HG03342 (cell line): Measurements from ENCODE around the gene PROCA1.

Source experiments
- ATAC-seq: cut with Tn5 transposase; IDR thresholded peaks from one replicate; pipeline ENCODE4 v1.9.1; 2021; ENCODE audit warnings: mild to moderate bottlenecking, moderate library complexity; ENCODE audit not compliant: unreplicated experiment

The PROCA1 gene

DNA sequence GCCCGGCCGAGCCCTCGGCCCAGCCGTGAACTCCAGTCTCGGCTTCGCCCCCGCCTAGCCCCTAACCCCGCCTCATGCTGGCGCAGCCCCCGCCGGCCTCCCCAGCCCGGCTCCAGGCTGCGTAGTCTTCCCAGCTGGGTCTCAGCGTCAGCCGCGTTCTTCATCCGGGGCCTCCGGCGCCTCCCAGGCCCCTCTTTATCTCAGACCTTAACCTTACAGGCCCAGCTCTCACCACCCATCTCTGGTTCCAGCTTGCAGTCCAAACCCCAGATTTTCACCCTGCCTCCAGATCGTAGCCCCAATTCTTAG is at the start of gene PROCA1:
Gene PROCA1 (minus strand): TSS at position 166 of the 309 bp plus-strand sequence. CDS start 228 bp downstream, outside the sequence.
- peak; percentile 25 for ATAC-seq

- no peak for ATAC-seq
Measured at GRCh38 chr17:28760601-28761562, 49.2 kb upstream of the PROCA1 start.

- no peak for ATAC-seq
Measured at GRCh38 chr17:28759256-28759865, 47.7 kb upstream of the PROCA1 start.

- no peak for ATAC-seq
Measured at GRCh38 chr17:28758411-28759121, 46.9 kb upstream of the PROCA1 start.

DNA sequence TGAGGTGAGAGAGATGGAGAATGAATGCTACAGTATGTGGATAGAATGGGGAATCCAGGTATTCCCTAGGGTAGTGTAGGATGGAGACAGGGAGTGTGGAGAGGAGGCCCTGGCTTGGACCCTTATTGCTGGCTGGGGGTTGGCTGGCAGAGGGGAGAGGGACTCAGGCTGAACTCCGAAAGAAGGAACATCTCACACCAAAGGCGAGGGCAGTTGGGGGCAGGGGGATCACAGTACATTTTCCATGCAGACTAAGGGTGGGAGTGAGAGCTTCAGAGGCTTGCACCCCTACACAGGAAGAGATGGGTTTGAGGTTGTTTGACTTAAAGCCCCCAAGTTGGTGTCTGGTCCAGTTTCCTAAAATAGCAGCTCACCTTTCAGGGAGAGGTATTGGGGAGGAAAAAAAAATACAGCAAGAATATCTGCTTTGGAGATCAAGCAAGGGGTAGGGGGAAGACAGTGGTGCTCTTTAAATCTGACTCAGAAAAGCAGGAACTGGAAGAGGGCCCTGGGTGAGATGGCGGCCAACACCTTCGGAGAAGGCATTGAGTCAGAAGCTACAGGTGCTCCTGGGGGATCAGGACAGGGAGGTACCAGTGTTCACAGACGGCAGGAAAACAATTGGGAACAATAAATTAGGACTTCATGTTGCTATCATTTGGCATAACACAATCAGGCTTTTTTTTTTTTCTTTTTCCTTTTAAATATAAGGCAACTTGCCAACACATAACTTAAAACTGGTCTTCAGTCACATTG is 44.5 kb upstream of the PROCA1 start:
- ATAC-seq, result no peak

GRCh38 chr17:28755486-28755885 is 43.8 kb upstream of the PROCA1 start:
- ATAC-seq, result no peak

DNA sequence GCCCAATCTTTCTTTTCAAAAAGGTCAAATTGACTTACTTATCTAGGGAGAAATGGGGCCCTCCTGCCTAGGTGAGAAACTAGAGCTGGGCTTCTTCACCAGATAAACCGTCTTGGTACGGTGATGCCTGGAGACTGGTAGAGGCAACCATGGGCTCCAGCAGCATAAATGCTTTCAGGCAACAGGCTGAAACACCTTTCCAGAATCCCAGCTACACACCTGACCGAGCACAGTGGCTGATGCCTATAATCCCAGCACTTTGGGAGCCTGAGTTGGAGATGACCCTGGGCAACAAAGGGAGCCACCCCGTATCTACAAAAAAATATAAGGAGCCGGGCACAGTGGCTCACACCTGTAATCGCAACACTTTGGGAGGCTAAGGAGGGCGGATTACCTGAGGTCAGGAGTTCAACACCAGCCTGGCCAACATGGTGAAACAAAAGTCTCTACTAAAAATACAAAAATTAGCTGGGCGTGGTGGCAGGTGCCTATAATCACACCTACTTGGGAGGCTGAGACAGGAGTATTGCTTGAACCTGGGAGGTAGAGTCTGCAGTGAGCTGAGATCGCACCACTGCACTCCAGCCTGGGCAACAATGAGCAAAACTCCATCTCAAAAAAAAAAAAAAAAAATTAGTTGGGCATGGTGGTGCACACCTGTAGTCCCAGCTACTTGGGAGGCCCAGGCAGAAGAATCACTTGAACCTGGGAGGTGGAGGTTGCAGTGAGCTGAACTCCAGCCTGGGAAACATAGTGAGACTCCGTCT is 40.1 kb upstream of the PROCA1 start:
- no peak for ATAC-seq

- ATAC-seq, result peak; percentile 66
Measured at GRCh38 chr17:28750178-28751047, 38.7 kb upstream of the PROCA1 start.

DNA sequence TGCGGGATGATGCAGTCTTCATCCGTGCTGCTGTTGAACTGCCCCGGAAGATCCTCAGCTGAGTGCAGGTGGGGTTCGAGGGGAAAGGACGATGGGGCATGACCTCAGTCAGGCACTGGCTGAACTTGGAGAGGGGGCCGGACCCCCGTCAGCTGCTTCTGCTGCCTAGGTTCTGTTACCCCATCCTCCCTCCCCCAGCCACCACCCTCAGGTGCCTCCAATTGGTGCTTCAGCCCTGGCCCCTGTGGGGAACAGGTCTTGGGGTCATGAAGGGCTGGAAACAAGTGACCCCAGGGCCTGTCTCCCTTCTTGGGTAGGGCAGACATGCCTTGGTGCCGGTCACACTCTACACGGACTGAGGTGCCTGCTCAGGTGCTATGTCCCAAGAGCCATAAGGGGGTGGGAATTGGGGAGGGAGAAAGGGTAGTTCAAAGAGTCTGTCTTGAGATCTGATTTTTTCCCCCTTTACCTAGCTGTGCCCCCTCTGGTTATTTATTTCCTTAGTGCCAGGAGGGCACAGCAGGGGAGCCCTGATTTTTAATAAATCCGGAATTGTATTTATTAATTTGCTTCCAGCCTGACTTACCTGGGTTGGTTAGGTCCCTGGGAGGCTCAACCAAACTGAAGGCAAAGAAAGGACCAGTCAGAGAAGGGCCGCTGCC is 38.0 kb upstream of the PROCA1 start:
- no peak for ATAC-seq

DNA sequence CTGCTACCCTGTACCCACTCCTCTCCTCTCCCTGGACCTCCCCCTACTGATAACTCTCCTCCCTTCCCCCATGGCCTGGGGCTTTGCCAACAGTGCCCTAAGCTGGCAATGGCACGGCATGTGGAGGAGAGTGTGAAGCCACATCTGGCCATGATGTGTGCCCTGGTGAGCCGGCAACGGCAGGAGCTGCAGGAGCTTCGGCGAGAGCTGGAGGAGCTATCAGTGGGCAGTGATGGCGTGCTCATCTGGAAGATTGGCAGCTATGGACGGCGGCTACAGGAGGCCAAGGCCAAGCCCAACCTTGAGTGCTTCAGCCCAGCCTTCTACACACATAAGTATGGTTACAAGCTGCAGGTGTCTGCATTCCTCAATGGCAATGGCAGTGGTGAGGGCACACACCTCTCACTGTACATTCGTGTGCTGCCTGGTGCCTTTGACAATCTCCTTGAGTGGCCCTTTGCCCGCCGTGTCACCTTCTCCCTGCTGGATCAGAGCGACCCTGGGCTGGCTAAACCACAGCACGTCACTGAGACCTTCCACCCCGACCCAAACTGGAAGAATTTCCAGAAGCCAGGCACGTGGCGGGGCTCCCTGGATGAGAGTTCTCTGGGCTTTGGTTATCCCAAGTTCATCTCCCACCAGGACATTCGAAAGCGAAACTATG is 37.3 kb upstream of the PROCA1 start:
- no peak for ATAC-seq

DNA sequence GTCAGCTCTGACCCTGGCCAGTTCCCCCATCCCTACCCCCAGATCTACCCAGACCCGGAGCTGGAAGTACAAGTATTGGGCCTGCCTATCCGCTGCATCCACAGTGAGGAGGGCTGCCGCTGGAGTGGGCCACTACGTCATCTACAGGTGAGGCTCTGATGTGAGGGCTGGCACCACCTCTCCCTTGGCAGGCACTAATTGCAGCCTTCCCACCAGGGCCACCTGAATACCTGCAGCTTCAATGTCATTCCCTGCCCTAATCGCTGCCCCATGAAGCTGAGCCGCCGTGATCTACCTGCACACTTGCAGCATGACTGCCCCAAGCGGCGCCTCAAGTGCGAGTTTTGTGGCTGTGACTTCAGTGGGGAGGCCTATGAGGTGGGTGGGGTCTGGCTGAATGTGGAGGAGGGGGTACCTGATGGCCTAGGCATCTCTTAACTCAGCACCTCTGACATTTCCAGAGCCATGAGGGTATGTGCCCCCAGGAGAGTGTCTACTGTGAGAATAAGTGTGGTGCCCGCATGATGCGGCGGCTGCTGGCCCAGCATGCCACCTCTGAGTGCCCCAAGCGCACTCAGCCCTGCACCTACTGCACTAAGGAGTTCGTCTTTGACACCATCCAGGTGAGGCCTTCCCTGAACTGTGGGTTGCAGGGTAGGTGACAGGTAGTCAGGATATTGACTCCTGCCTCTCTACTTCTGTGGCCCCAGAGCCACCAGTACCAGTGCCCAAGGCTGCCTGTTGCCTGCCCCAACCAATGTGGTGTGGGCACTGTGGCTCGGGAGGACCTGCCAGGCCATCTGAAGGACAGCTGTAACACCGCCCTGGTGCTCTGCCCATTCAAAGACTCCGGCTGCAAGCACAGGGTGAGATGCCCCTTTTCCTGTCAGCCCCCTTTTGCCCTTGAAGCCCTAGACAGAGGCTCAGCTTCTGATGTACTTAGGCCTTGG is 36.4 kb upstream of the PROCA1 start:
- no peak for ATAC-seq

DNA sequence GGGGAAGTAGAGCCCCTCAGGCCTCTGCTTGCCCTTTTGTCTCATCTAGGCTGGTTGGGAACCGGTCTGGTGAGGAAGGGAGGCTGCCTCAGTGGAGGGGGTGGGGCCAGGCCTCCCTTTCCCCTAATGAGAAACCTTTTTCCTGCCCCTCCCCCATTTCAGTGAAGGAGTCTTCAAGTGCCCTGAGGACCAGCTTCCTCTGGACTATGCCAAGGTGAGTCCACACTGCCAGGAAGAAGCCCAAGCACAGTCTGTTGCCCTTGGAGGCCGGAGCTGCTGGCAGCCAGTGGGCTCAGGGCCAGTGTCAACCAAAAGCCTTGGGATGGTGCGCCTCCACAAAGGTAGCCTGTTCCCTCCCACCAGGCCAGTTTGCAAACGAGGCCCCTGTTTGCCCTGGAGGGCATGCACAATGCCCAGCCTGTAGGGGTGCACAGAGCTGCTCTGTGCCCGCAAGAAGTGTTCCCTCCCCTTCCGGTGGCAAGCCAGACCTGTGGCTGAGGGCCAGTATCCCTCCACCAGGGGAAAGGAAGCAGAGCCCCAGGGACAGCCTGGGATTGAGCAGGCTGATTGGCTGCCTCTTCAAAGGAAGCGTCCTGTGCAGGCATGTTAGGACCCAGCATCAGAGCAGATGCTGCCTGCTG is 35.5 kb upstream of the PROCA1 start:
- no peak for ATAC-seq

DNA sequence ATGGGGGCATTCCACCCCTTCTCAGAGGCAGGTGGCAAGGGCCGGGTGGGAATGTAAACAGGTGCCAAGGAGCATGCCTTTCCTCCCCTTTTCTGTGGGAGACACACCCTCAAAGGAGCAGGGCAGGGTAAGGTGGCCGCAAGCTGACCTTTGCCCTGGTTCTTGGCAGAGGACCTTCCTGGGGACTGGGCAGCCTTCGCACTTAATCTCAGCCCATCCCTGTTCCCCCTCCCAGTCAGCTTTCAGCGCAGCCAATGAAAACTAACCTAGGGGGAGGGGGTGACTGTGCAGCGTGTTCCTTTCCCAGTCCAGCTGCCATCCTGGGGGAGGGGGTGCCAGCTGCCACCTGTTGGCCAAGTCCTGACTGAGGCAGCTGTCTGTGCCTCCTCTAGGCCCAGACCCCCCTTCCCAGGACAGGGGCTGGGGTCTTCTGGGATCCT is 34.9 kb upstream of the PROCA1 start:
- no peak for ATAC-seq

DNA sequence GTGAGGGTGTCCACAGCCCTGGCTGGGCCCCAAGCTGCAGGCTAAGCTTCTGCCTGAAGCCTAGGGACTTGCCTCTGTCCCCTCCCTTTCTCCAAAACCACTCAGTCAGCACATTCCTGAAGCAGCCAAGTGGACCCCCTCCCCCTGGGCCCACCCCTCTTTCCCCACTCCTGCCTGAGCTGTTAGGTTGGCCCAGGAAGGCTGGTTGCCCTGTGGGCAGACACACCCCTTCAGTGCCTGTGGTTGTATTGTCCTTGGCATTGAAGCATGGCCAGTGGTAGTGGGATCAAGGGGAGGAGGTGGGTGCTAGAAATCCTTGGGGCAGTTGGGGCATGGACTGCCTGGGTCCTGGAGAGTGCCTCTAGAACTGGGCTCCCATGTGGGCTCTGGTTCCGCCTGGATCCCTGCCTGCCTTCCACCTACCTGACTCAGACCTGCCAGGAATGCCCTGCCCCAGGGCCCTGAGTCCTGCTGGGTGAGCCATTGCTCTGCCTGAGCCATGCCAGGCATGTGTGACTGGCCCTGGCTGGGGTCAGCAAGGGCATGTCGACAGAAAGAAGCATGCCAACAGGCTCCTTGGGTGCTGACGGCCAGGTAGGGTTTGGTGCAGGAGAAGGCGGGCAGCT is 34.2 kb upstream of the PROCA1 start:
- no peak for ATAC-seq

DNA sequence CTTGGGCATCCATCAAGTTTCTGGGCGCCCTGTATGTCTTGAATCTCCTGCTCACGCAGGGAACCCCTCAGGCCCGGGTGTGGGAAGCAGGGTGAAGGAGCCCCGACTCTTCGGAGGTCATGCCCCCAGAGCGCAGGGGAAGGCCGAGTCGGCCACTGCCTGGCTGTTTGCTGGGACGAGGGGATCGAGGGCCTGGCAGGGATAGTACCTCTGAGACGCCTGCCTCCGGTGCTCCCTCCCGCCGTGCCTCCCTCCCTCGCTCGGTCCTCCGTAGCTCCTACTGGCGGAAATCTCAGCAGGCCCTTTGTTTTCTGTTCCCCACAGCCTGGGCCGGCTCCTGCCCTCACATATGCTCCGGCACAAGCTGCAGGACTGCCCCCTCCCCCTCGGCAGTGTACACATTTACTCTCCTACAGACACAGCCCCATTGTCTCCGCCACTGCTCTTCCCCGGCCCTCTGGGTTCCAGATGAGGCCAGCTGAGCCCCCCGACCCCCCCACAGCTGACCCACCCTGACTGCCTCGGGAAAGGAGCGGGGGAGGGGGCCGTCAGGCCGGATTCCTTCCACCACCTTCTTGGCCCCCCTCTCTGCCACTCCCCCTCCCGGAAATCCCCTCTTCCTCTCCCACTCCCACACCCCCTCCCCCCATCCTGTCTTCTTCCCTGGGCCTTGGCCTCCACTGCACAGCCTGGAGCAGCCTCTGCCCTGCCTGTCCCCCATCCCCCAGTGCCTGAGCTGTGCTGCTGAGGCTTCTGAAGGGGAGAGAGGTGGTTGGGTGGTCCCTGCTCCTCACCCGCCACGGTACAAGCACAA is 33.5 kb upstream of the PROCA1 start:
- no peak for ATAC-seq
